ENCODE results near the gene PRKCG.

GRCh38 chr19:53881482-53882390 lies at the start of gene PRKCG:
- TF ChIP-seq CTCF (IDR thresholded peaks at IDR 0.05; ENCODE audit: insufficient read depth, low read length, poor library complexity, severe bottlenecking) = no peak
- no peak for TF ChIP-seq EZH2phosphoT487 (conservative IDR thresholded peaks at IDR 0.05; ENCODE audit: low read length)
